GM19438 (cell line): ENCODE data around the gene CCDC122.

Source experiments
- ATAC-seq: cut with Tn5 transposase; IDR thresholded peaks from one replicate; pipeline ENCODE4 v1.9.1; 2021; ENCODE audit warnings: low read depth; ENCODE audit not compliant: unreplicated experiment

CCDC122 gene

GRCh38 chr13:43805071-43805468 is 74.5 kb downstream of the CCDC122 start:
- no peak for ATAC-seq

DNA sequence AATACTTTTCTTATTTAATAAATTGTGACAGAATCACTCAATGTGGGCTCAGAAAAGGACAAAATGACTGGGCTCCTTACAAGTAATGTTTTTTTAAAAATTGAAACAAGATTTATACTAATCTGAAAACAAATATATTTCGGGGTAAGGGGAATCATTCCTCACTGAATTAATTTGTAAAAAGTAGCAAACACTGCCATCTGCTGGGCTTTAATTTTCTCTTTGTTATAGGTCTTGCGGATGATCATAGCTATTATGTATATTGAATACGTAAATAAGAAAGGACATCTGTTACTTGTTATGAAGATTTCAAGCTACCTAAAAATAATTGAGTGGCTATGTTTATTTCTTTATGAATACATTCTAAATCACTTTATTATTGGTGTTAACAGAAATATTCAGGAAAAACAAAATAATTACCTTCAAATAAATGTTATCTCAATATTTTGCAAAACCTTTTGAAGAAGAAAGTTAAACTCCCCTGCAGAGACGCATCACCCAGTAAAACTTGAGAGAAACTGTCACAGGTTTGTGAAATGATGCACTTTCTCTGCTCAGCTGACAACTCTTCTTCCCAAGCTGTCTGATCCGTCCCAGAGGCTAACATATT is 75.0 kb downstream of the CCDC122 start:
- no peak for ATAC-seq

GRCh38 chr13:43802511-43802910 is 77.0 kb downstream of the CCDC122 start:
- no peak for ATAC-seq

DNA sequence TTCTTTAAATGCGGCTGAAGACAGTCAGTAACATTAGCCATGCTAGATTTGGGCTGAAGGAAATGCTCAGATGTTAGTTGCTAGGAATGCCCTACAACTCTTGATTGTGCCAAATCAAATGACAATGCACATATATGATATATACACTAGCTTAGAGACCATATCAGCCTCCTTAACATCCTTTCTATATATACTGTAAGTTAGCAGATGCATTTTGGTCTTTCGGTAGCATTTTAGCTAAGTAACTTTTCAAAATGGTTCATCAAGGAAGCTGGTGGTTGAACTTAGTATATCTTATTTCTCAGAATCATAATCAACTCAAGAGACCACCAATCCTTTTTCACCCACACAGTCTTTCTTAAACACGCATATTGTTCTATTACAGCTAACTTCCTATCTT is 78.7 kb downstream of the CCDC122 start:
- ATAC-seq = no peak

DNA sequence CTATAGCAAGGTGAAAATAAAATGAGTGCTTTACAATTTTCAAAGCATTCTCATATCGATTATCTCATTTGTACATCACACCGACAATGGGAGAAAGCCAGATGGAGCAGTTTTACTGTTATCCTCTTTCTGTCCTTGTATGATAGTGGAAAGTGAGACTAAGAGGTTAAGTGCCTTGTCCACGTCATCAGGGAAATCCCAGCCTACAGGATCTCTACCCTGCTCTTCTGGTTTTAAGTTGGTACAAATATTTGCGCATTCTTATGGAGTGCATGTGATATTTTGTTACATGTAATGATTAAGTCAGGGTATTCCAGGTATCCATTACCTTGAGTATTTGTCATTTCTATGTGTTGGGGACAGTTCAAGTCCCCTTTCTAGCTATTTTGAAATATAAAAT is 80.3 kb downstream of the CCDC122 start:
- ATAC-seq = no peak

- no peak for ATAC-seq
These were observed 81.7 kb downstream of the CCDC122 start for GRCh38 chr13:43797869-43798268.

- ATAC-seq = no peak
These were observed 82.4 kb downstream of the CCDC122 start for GRCh38 chr13:43797159-43797558.

DNA sequence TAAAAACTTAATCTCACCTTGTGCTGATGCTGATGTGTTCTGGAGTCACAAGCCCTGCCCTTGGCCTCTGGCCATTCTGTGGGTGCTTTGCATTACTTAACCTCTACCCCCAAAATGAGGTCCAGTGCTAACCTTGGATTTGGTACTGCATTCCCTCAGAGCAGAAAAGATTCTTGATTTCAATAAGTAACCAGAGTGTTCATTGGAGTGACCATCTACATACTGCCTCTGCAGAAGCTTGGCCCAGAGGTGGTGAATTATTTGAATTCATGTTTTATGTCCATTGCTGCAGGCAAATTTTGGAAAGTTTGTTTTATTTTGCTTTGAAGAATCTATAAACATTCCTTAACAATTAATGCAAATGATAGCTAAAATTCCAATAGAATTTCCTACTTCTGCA is 85.1 kb downstream of the CCDC122 start:
- no peak for ATAC-seq

DNA sequence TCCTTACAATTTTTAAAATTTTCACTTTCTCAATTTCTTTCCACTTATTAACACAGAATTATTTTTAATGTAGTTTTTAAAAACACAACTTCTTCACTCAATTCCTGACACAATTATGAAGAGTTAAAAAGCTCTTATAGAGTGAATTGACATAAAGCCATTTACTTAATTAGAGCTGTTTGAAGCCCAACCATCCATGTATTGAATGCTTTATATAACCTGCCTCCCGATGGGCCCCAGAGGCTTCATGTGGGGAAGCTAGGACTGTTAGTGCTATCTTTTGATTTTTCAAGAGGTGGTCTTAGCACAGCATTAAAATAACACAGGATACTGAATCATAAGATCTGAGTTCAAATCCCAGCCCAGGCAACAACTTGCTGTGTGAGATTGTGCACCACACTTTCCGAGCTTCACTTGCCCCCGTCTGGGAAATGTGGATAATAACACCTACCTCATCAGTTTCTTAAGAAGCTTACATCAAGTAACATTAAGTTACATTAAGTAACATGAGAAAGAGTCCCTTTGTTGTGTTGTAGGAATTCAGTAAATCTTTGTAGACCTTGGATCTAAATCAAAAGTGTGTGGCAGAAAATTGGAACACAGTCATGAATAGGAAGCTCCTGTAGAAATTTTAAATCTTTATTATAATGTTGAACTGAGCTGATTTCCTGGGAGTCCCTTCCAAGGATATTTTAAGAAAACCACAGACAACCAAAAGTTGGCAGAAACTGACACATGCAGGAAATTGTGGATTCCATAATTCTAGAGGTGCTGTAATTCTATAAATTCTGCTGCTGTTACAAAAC is 87.3 kb downstream of the CCDC122 start:
- ATAC-seq = no peak

DNA sequence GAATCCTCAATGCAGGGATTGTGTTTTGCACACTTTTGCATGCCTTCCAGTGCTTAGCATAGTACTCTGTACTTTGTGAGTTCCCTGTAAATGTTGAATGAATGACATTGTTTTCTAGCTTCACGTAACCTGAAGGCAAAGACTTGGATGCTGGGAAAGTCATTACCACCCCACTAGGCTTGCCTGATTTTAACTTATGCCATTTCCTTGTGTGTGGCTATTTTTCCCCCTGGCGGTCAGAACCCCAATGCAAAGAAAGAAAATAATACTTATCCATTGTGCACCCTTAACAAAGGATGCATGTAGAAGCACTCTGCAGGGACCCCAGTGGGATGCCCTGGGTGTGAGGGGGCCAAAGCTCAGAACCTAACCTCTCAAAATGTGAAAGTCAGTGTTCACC is 91.5 kb downstream of the CCDC122 start:
- no peak for ATAC-seq

GRCh38 chr13:43787518-43787891 is 92.0 kb downstream of the CCDC122 start:
- no peak for ATAC-seq

DNA sequence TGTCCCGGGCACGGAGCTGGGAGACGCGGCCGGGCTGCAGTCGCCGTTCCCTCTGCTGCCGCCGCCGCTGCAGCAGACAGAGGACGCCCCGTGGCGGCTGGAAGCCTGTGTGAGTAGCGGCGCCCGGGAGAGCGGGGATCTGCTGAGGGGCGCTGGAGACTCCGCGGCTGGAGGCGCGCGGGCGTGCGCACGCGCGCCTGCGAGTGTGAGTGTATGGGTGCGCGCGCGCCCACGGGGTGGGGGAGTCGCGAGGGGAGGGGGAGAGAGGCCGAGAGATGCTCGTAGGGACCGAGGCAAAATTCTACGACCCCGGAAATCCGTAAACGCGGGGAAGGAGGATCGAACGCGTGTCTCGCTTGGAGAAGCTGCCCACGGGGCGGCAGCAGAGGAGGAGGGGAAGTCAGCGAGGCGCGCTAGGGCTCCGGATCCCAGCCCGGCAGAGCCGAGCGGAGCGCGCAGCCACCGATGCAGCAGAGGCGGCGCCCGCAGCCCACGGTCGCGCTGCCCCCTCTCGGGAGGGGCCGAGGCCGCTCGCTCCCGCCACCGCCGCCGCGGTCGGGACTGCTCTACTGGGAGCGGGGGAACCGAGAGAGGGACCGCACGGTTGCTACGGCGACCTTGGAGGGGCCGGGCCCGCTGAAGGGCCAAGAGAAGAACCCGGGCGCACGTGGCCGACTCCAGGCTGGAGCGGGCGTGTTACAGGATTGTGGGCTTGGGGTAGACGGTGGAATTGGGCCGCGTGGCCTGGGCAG is 92.6 kb downstream of the CCDC122 start, which contains the start of gene ENOX1:
Gene ENOX1 (minus strand): TSS at position 207 of the 752 bp plus-strand sequence.
- peak; percentile 54 for ATAC-seq

DNA sequence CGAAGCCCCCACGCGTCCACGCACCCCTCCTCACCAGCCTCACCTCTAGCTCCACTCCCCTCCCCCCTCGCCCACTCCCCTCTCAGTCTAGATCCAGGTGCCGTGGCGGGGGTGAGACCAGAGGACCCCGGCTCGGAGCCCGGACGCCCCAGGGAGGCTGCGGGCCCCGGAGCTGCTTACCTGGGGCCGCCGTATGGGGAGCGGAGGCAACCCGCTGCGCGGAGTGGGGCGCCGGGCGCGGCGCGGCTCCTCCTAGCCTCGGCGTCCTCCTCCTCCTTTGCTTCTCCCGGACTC is 93.1 kb downstream of the CCDC122 start:
- no peak for ATAC-seq
